Panc1 (cell line): ENCODE data around the gene GNPDA2. TPM values are rescaled to one million over a fixed set of nuclear protein-coding genes. Genes with fewer than 3 reads are reported as not detected.

Source experiments
- ATAC-seq: fragments of 200-7000 bp; cut with Tn5 transposase; 2 replicates; pipeline ENCODE4 v1.9.1; 2020; ENCODE audit warnings: mild to moderate bottlenecking, moderate library complexity
- BruUV-seq: library from RNA; stranded (reverse); fragments of 400-500 nt; replicated peaks from 2 replicates; lab custom pipeline; 2021; lab: Mats Ljungman, UMichigan
- CTCF ChIA-PET: fragments of 300-600 bp; sonication (Branson Sonifier 250); formaldehyde crosslinking; loops from one replicate; lab custom pipeline; 2022; ENCODE audit warnings: antibody characterized with exemption; lab: Charles Lee
- POLR2A ChIA-PET: fragments of 300-600 bp; sonication (Branson Sonifier 250); formaldehyde crosslinking; loops from one replicate; lab custom pipeline; 2022; ENCODE audit warnings: antibody characterized with exemption; lab: Charles Lee
- DNase-seq: peaks from one replicate; pipeline ENCODE4 v3.0.0-alpha.2; 2010; ENCODE audit warnings: low read depth, low spot score
- H3K27ac ChIP-seq: 2 replicates; pipeline ENCODE4 v1.5.1; 2011; ENCODE audit warnings: mild to moderate bottlenecking, low read length, inconsistent platforms
- H3K27me3 ChIP-seq: fragments of 200-500 bp; sonication (Bioruptor generic); 2 replicates; pipeline ENCODE4 v1.6.0; 2014; ENCODE audit warnings: low read length, inconsistent platforms; ENCODE audit not compliant: control insufficient read depth, insufficient read depth
- H3K36me3 ChIP-seq: fragments of 200-500 bp; sonication (Bioruptor generic); 2 replicates; pipeline ENCODE4 v1.5.1; 2014; ENCODE audit warnings: inconsistent platforms, mild to moderate bottlenecking, low read length, moderate library complexity; ENCODE audit not compliant: control insufficient read depth, insufficient read depth
- H3K4me1 ChIP-seq: 2 replicates; pipeline ENCODE4 v1.5.1; 2011; ENCODE audit warnings: inconsistent platforms, mild to moderate bottlenecking, low read length, moderate library complexity; ENCODE audit not compliant: control insufficient read depth, insufficient read depth
- H3K4me3 ChIP-seq, 2 experiments: 2 replicates each; pipeline ENCODE4 v1.5.1; 2011 to 2012; ENCODE audit warnings: low read depth in 2 of 2, low read length in 2 of 2, mild to moderate bottlenecking in 2 of 2, inconsistent platforms in 1 of 2, moderate library complexity in 1 of 2
- H3K9me3 ChIP-seq: fragments of 200-500 bp; sonication (Bioruptor generic); 2 replicates; pipeline ENCODE4 v1.5.1; 2014; ENCODE audit warnings: low read depth, mild to moderate bottlenecking, inconsistent platforms, low read length, moderate library complexity; ENCODE audit not compliant: control insufficient read depth, insufficient read depth
- POLR2AphosphoS5 ChIP-seq: IDR thresholded peaks from 2 replicates; pipeline ENCODE4 v1.6.1; 2012; ENCODE audit warnings: mild to moderate bottlenecking, low read depth, low read length, moderate library complexity
- SIN3A ChIP-seq: IDR thresholded peaks from 2 replicates; pipeline ENCODE4 v1.6.1; 2012; ENCODE audit warnings: low read depth, mild to moderate bottlenecking, low read length, moderate library complexity, borderline replicate concordance; ENCODE audit not compliant: insufficient read depth
- TCF7L2 ChIP-seq: IDR thresholded peaks from 2 replicates; pipeline ENCODE4 v1.6.1; 2011; ENCODE audit warnings: mild to moderate bottlenecking, low read depth, low read length, inconsistent platforms
- in situ Hi-C: cut with HindIII; loops from 2 replicates; pipeline ENCODE4 v1.10.0; 2016; ENCODE audit warnings: low sequenced_read_pairs, low pct_unique_long_range_greater_than_20kb
- intact Hi-C: fragments of 100-400 bp; cut with micrococcal nuclease; formaldehyde crosslinking; loops from one replicate; pipeline ENCODE4 v1.10.0; 2022; ENCODE audit not compliant: unreplicated experiment
- total RNA-seq: library from RNA; stranded (reverse); gene quantifications from one replicate; pipeline ENCODE4 v1.2.1, GENCODE V29; 2021; ENCODE audit not compliant: unreplicated experiment
- TF ChIP-seq, protein P1 (sequence below), 2 experiments: IDR thresholded peaks; 2 replicates each; pipeline ENCODE4 v1.6.1; 2011 to 2012; ENCODE audit warnings: low read depth in 2 of 2, control low read depth in 1 of 2, low read length in 1 of 2, mild to moderate bottlenecking in 1 of 2, moderate library complexity in 1 of 2; ENCODE audit not compliant: insufficient read depth in 1 of 2
- TF ChIP-seq, protein P2 (sequence below): fragments of 450-650 bp; IDR thresholded peaks from 2 replicates; pipeline ENCODE4 v1.5.1; 2017; ENCODE audit warnings: mild to moderate bottlenecking

GNPDA2 gene
- total RNA-seq, 1 experiment from 2014 or later: 17.9 TPM

DNA sequence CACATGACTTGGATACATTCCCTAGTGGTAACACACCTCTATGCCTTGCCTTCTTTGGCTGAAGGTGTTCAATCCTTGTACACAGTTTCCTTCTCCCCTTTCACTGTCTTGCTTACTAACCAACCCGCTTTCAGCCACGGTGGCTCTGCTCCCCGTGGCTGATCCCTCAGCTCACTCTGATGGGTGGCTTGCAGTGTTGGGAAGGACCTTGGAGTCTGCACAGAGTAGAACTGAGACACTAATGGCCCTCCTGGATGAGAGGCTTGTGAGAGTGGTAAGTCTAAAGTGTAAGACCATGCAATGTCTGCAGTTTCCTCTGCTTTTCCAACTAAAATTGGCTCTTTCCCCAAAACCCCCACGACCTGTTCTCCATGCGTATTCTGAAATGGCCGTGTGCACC lies 46.0 kb upstream of the GNPDA2 start:
- Histone ChIP-seq H3K27me3 (no peaks in the 10 kb centered on the region), H3K36me3 (no peaks in the 10 kb centered on the region), H3K4me1 (no peaks in the 10 kb centered on the region), H3K4me3 (no peak overlapping the region), H3K9me3 (no peaks in the 10 kb centered on the region), H3K27ac (no peak overlapping the region)
- CTCF ChIA-PET: no interaction called here
- ATAC-seq: no peak
- intact Hi-C loops: no loop called here
- no TSS peak for BruUV-seq
- in situ Hi-C loops: no loop called here
- POLR2A ChIA-PET: no interaction called here
- TF ChIP-seq TCF7L2 (no peak), SIN3A (no peak), POLR2AphosphoS5 (no peak)
- TF ChIP-seq, protein P1, sequence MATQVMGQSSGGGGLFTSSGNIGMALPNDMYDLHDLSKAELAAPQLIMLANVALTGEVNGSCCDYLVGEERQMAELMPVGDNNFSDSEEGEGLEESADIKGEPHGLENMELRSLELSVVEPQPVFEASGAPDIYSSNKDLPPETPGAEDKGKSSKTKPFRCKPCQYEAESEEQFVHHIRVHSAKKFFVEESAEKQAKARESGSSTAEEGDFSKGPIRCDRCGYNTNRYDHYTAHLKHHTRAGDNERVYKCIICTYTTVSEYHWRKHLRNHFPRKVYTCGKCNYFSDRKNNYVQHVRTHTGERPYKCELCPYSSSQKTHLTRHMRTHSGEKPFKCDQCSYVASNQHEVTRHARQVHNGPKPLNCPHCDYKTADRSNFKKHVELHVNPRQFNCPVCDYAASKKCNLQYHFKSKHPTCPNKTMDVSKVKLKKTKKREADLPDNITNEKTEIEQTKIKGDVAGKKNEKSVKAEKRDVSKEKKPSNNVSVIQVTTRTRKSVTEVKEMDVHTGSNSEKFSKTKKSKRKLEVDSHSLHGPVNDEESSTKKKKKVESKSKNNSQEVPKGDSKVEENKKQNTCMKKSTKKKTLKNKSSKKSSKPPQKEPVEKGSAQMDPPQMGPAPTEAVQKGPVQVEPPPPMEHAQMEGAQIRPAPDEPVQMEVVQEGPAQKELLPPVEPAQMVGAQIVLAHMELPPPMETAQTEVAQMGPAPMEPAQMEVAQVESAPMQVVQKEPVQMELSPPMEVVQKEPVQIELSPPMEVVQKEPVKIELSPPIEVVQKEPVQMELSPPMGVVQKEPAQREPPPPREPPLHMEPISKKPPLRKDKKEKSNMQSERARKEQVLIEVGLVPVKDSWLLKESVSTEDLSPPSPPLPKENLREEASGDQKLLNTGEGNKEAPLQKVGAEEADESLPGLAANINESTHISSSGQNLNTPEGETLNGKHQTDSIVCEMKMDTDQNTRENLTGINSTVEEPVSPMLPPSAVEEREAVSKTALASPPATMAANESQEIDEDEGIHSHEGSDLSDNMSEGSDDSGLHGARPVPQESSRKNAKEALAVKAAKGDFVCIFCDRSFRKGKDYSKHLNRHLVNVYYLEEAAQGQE (IDR thresholded peaks at IDR 0.05; ENCODE audit: insufficient read depth in 1 of 2, low read depth in 2 of 2, low read length in 1 of 2): no peak
- DNase-seq: no peak

DNA sequence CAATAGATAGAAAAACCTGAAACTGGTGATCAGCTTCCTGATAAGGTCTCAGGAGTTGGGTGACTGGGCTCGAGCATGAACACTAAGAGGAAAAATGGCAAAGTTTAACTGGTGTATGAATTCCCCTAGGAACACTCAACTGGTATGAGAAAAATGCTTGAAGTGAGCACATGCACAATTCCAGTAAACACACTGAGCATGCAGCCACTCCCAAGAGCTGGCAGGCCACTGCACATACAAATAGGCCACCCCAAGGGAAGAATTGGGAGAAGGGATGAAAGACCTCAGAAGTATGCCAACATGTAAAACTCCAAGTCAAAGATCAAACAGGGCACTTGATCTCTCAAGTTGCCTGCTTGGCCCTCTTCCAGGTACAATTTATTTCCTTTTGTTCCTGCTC lies 45.4 kb upstream of the GNPDA2 start:
- CTCF ChIA-PET: no interaction called here
- DNase-seq (no peak), ATAC-seq (no peak)
- H3K9me3 ChIP-seq: no peaks in the 10 kb centered on the region
- no peak overlapping the region for H3K4me3 ChIP-seq
- no peaks in the 10 kb centered on the region for H3K36me3 ChIP-seq
- in situ Hi-C loops: no loop called here
- H3K4me1 ChIP-seq: no peaks in the 10 kb centered on the region
- no peak overlapping the region for H3K27ac ChIP-seq
- POLR2A ChIA-PET: no interaction called here
- intact Hi-C loops: no loop called here
- BruUV-seq: no TSS peak
- H3K27me3 ChIP-seq: no peaks in the 10 kb centered on the region
- TF ChIP-seq TCF7L2 (no peak), POLR2AphosphoS5 (no peak), SIN3A (no peak)
- TF ChIP-seq, protein P2, sequence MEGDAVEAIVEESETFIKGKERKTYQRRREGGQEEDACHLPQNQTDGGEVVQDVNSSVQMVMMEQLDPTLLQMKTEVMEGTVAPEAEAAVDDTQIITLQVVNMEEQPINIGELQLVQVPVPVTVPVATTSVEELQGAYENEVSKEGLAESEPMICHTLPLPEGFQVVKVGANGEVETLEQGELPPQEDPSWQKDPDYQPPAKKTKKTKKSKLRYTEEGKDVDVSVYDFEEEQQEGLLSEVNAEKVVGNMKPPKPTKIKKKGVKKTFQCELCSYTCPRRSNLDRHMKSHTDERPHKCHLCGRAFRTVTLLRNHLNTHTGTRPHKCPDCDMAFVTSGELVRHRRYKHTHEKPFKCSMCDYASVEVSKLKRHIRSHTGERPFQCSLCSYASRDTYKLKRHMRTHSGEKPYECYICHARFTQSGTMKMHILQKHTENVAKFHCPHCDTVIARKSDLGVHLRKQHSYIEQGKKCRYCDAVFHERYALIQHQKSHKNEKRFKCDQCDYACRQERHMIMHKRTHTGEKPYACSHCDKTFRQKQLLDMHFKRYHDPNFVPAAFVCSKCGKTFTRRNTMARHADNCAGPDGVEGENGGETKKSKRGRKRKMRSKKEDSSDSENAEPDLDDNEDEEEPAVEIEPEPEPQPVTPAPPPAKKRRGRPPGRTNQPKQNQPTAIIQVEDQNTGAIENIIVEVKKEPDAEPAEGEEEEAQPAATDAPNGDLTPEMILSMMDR: no peak
- TF ChIP-seq, protein P1 (IDR thresholded peaks at IDR 0.05; ENCODE audit: insufficient read depth in 1 of 2, low read depth in 2 of 2, low read length in 1 of 2): no peak
